PC-3 (cell line): ENCODE measurements around the gene COQ8A. TPM values are rescaled to one million over a fixed set of nuclear protein-coding genes. Genes with fewer than 3 reads are reported as not detected.
"Not testable (repeated sequence)": the region's sequence is repeated elsewhere in the genome, so short reads cannot be mapped to it uniquely, and the experiment has no call there.

ENCODE experiments used
- ATAC-seq: fragments of 200-7000 bp; cut with Tn5 transposase; 2 replicates; pipeline ENCODE4 v1.9.1; 2020; ENCODE audit warnings: mild to moderate bottlenecking, moderate library complexity
- BruUV-seq: library from RNA; stranded (reverse); fragments of 400-500 nt; replicated peaks from 2 replicates; lab custom pipeline; 2021; lab: Mats Ljungman, UMichigan
- CTCF ChIA-PET: fragments of 300-600 bp; sonication (Branson Sonifier 250); formaldehyde crosslinking; loops from one replicate; lab custom pipeline; 2022; ENCODE audit warnings: antibody characterized with exemption; lab: Charles Lee
- POLR2A ChIA-PET: fragments of 300-600 bp; sonication (Branson Sonifier 250); formaldehyde crosslinking; loops from one replicate; lab custom pipeline; 2022; ENCODE audit warnings: antibody characterized with exemption; ENCODE audit not compliant: unreplicated experiment; lab: Charles Lee
- DNase-seq: peaks from one replicate; pipeline ENCODE4 v3.0.0-alpha.2; 2015
- H2AFZ ChIP-seq: fragments of 300-600 bp; sonication (generic); 2 replicates; pipeline ENCODE4 v1.6.0; 2016; ENCODE audit warnings: antibody characterized with exemption, low read length
- H3F3A ChIP-seq: fragments of 300-600 bp; sonication (generic); one replicate; pipeline ENCODE4 v1.6.0; 2017; ENCODE audit warnings: antibody characterized with exemption, low read length, control low read depth, mild to moderate bottlenecking; ENCODE audit not compliant: unreplicated experiment
- H3K27ac ChIP-seq: fragments of 300-600 bp; sonication (generic); 2 replicates; pipeline ENCODE4 v1.5.1; 2016; ENCODE audit warnings: mild to moderate bottlenecking, low read length
- H3K27me3 ChIP-seq: fragments of 300-600 bp; sonication (generic); 2 replicates; pipeline ENCODE4 v1.6.1; 2016; ENCODE audit warnings: low read length, mixed read lengths
- H3K36me3 ChIP-seq: fragments of 300-600 bp; sonication (generic); 2 replicates; pipeline ENCODE4 v1.6.1; 2016; ENCODE audit warnings: low read depth, mixed run types, low read length, mixed read lengths
- H3K4me1 ChIP-seq: fragments of 300-600 bp; sonication (generic); 2 replicates; pipeline ENCODE4 v1.5.1; 2016; ENCODE audit warnings: low read length; ENCODE audit not compliant: insufficient read depth
- H3K4me2 ChIP-seq: fragments of 300-600 bp; sonication (generic); 2 replicates; pipeline ENCODE4 v1.6.0; 2016; ENCODE audit warnings: low read length
- H3K4me3 ChIP-seq: fragments of 300-600 bp; sonication (generic); 2 replicates; pipeline ENCODE4 v1.5.1; 2016; ENCODE audit warnings: mild to moderate bottlenecking, low read length, mixed read lengths
- H3K79me2 ChIP-seq: fragments of 300-600 bp; sonication (generic); 2 replicates; pipeline ENCODE4 v1.6.1; 2017; ENCODE audit warnings: low read length, mixed read lengths
- H3K9ac ChIP-seq: fragments of 300-600 bp; sonication (generic); 2 replicates; pipeline ENCODE4 v1.6.0; 2016; ENCODE audit warnings: mild to moderate bottlenecking, low read length
- H3K9me2 ChIP-seq: fragments of 300-600 bp; sonication (generic); replicated peaks from 2 replicates; pipeline ENCODE4 v1.6.1; 2016; ENCODE audit warnings: mixed run types, low read length, mixed read lengths
- H3K9me3 ChIP-seq: fragments of 300-600 bp; sonication (generic); 2 replicates; pipeline ENCODE4 v1.6.1; 2016; ENCODE audit warnings: low read length, mixed read lengths
- H4K20me1 ChIP-seq: fragments of 300-600 bp; sonication (generic); 2 replicates; pipeline ENCODE4 v1.6.1; 2016; ENCODE audit warnings: low read length, mixed read lengths
- EZH2 ChIP-seq: fragments of 300-600 bp; sonication (generic); IDR thresholded peaks from one replicate; pipeline ENCODE4 v1.6.1; 2017; ENCODE audit warnings: antibody characterized with exemption, mild to moderate bottlenecking, low read length; ENCODE audit not compliant: unreplicated experiment
- EZH2phosphoT487 ChIP-seq: fragments of 300-600 bp; sonication (generic); IDR thresholded peaks from 2 replicates; pipeline ENCODE4 v1.6.1; 2018; ENCODE audit warnings: mild to moderate bottlenecking, antibody characterized with exemption, low read length, borderline replicate concordance
- intact Hi-C: fragments of 100-400 bp; cut with micrococcal nuclease; formaldehyde crosslinking; loops from 2 replicates; pipeline ENCODE4 v1.9.0; 2023
- total RNA-seq: library from RNA; depleted of rRNA; stranded (reverse); fragments of >200 nt; gene quantifications from 2 replicates; pipeline ENCODE4 v1.2.3, GENCODE V29; 2014
- TF ChIP-seq, protein P1 (sequence below): fragments of 300-600 bp; sonication (generic); conservative IDR thresholded peaks from 2 replicates; pipeline ENCODE4 v1.5.1; 2017; ENCODE audit warnings: antibody characterized with exemption, low read depth, mild to moderate bottlenecking, low read length

The COQ8A gene
- total RNA-seq, 1 experiment from 2014 or later, result 67.0 TPM

DNA sequence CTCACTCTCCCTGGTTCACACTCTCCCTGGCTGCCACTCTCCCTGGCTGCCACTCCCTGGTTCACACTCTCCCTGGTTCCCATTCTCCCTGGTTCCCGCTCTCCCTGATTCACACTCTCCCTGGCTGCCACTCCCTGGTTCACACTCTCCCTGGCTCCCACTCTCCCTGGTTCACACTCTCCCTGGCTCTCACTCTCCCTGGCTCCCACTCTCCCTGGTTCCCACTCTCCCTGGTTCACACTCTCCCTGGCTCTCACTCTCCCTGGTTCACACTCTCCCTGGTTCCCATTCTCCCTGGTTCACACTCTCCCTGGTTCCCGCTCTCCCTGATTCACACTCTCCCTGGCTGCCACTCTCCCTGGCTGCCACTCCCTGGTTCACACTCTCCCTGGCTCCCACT lies 15.8 kb downstream of the COQ8A start:
- intact Hi-C loops, H4K20me1 ChIP-seq, H3K27ac ChIP-seq, H3K9ac ChIP-seq, H3K4me2 ChIP-seq, H3K36me3 ChIP-seq, BruUV-seq, ATAC-seq, H3F3A ChIP-seq, DNase-seq, H3K4me1 ChIP-seq, POLR2A ChIA-PET, H2AFZ ChIP-seq, H3K9me2 ChIP-seq, H3K4me3 ChIP-seq, H3K27me3 ChIP-seq, H3K9me3 ChIP-seq, CTCF ChIA-PET: not testable (repeated sequence)
- peaks cover 62% of the 10 kb centered on the region for H3K79me2 ChIP-seq

DNA sequence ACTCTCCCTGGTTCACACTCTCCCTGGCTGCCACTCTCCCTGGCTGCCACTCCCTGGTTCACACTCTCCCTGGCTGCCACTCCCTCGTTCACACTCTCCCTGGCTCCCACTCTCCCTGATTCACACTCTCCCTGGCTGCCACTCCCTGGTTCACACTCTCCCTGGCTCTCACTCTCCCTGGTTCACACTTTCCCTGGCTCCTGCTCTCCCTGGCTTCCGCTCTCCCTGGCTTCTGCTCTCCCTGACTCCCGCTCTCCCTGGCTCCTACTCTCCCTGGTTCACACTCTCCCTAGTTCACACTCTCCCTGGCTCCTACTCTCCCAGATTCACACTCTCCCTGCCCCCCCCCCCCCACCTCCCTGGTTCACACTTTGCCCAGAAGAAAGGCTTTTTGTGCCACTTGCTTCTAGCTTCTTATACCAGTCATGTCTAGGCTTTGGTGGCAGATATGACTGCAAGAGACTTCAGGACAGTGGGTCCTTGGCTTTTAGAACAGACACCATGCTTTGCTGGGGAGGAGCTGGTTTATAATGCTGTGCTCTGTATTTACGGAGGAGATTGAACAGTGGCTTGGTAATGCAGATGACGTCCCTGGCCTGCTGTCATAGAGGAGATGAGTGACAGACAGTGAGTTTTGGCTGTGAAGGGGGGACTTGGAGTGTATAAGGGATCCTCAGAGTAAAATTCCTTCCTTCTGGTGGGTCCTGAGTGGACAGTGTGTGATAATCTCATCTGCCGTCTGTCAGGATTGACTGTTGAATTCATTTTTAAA lies 17.0 kb downstream of the COQ8A start:
- no TSS peak for BruUV-seq
- POLR2A ChIA-PET, result interaction anchor here (0.7 kb wide), 1 partner anchor 549 kb away, joined by 8 read pairs; no protein-coding TSS in a partner anchor

DNA sequence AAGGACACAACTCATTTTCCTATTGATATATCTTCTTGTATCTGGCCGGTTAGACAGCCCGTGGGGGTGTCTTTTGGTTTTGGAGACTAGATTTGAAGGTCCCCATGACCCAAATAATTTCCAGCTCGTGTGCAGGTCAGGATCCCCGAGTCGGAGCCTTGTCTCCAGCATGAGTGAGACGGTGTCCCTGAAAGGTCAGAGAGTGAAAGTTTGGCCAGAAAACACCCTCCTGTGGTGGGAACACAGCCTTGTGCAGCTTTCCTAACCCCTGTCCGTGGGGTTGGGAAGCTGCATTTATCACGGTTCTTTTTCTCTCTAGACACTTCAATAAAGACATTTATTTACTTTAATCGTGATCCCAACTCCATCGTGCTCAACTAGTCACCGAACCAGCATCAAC lies 17.6 kb downstream of the COQ8A start:
- Histone ChIP-seq H4K20me1 (no peaks in the 10 kb centered on the region), H3K27ac (no peak overlapping the region), H3F3A (no peaks in the 10 kb centered on the region), H3K9ac (no peak overlapping the region), H3K4me2 (no peak overlapping the region), H3K36me3 (peaks cover 5% of the 10 kb centered on the region), H3K4me3 (no peak overlapping the region), H3K9me3 (no peaks in the 10 kb centered on the region), H3K27me3 (no peaks in the 10 kb centered on the region), H3K79me2 (peaks cover 50% of the 10 kb centered on the region), H3K4me1 (no peaks in the 10 kb centered on the region), H2AFZ (no peak overlapping the region), H3K9me2 (no peaks in the 10 kb centered on the region)
- DNase-seq (no peak), ATAC-seq (no peak)
- BruUV-seq, result no TSS peak
- ChIA-PET CTCF (no interaction called here), POLR2A (interaction anchor here (0.7 kb wide), 1 partner anchor 549 kb away, joined by 8 read pairs; no protein-coding TSS in a partner anchor)
- TF ChIP-seq, protein P1, sequence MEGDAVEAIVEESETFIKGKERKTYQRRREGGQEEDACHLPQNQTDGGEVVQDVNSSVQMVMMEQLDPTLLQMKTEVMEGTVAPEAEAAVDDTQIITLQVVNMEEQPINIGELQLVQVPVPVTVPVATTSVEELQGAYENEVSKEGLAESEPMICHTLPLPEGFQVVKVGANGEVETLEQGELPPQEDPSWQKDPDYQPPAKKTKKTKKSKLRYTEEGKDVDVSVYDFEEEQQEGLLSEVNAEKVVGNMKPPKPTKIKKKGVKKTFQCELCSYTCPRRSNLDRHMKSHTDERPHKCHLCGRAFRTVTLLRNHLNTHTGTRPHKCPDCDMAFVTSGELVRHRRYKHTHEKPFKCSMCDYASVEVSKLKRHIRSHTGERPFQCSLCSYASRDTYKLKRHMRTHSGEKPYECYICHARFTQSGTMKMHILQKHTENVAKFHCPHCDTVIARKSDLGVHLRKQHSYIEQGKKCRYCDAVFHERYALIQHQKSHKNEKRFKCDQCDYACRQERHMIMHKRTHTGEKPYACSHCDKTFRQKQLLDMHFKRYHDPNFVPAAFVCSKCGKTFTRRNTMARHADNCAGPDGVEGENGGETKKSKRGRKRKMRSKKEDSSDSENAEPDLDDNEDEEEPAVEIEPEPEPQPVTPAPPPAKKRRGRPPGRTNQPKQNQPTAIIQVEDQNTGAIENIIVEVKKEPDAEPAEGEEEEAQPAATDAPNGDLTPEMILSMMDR, result no peak
- TF ChIP-seq EZH2phosphoT487 (no peak), EZH2 (no peak)
- intact Hi-C loops, result no loop called here

More for the DNA sequence above, 17.0 kb downstream of the COQ8A start:
- Histone ChIP-seq H3F3A (no peaks in the 10 kb centered on the region), H3K4me1 (no peaks in the 10 kb centered on the region), H3K9me3 (no peaks in the 10 kb centered on the region), H3K4me2 (no peak overlapping the region), H3K4me3 (no peak overlapping the region), H4K20me1 (no peaks in the 10 kb centered on the region), H3K27ac (no peak overlapping the region), H3K27me3 (no peaks in the 10 kb centered on the region), H3K79me2 (peaks cover 50% of the 10 kb centered on the region), H3K36me3 (peaks cover 5% of the 10 kb centered on the region), H2AFZ (no peak overlapping the region), H3K9ac (no peak overlapping the region), H3K9me2 (no peaks in the 10 kb centered on the region)
- intact Hi-C loops, result no loop called here
- no peak for DNase-seq
- no peak for ATAC-seq
- CTCF ChIA-PET, result no interaction called here
- no peak for TF ChIP-seq EZH2phosphoT487
- TF ChIP-seq, protein P1, result no peak
- no peak for TF ChIP-seq EZH2
